MG63 (cell line): ENCODE results near the gene CD27. TPM values are rescaled to one million over a fixed set of nuclear protein-coding genes. Genes with fewer than 3 reads are reported as not detected.
"Not testable (repeated sequence)": the region's sequence is repeated elsewhere in the genome, so short reads cannot be mapped to it uniquely, and the experiment has no call there.

Experiments
- DNase-seq: peaks from one replicate; pipeline ENCODE4 v3.0.0-alpha.2; 2020
- H3K27me3 ChIP-seq: fragments of 250-450 bp; sonication (Bioruptor Pico); 2 replicates; pipeline ENCODE4 v1.5.1; 2020; ENCODE audit warnings: mild to moderate bottlenecking, moderate library complexity
- H3K36me3 ChIP-seq: fragments of 250-450 bp; sonication (Bioruptor Pico); 2 replicates; pipeline ENCODE4 v1.5.1; 2020; ENCODE audit warnings: mild to moderate bottlenecking, moderate library complexity
- H3K4me3 ChIP-seq: fragments of 250-450 bp; sonication (Bioruptor Pico); 2 replicates; pipeline ENCODE4 v1.5.1; 2020; ENCODE audit warnings: mild to moderate bottlenecking, moderate library complexity
- H3K9me3 ChIP-seq: fragments of 250-450 bp; sonication (Bioruptor Pico); 2 replicates; pipeline ENCODE4 v1.5.1; 2020; ENCODE audit warnings: mild to moderate bottlenecking, moderate library complexity
- total RNA-seq: library from RNA; depleted of rRNA; stranded (reverse); fragments of >200 nt; shearing (Covaris generic); gene quantifications from 2 replicates; pipeline ENCODE4 v1.2.3, GENCODE V29; 2014; ENCODE audit warnings: low replicate concordance

The CD27 gene
- total RNA-seq, 1 experiment from 2014 or later: not detected

DNA sequence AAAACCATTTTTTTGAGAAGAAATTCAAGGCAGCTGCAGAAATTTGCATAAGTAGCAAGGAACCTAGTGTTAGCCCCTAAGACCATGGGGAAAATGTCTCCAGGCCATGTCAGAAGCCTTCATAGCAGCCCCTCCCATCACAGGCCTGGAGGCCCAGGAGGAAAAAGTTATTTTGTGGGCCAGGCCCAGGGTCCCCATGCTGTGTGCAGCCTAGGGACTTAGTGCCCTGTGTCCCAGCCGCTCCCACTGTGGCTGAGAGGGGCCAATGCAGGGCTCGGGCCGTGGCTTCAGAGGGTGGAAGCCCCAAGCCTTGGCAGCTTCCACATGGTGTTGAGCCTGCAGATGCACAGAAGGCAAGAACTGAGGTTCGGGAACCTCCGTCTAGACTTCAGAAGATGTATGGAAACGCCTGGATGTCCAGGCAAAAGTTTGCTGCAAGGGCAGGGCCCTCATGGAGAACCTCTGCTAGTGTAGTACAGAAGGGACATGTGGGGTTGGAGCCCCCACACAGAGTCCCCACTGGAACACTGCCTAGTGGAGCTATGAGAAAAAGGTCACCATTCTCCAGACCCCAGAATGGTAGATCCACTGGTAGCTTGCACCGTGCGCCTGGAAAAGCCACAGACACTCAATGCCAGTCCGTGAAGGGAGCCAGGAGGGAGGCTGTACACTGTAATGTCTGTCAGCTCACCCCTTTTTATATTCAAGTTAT lies 23.0 kb downstream of the CD27 start:
- not testable (repeated sequence) for H3K9me3 ChIP-seq, H3K4me3 ChIP-seq, H3K27me3 ChIP-seq, DNase-seq
- peaks cover 21% of the 10 kb centered on the region for H3K36me3 ChIP-seq

GRCh38 chr12:6468283-6468575 lies 23.5 kb downstream of the CD27 start:
- DNase-seq: peak; percentile 37
- H3K4me3 ChIP-seq: no peak overlapping the region

DNA sequence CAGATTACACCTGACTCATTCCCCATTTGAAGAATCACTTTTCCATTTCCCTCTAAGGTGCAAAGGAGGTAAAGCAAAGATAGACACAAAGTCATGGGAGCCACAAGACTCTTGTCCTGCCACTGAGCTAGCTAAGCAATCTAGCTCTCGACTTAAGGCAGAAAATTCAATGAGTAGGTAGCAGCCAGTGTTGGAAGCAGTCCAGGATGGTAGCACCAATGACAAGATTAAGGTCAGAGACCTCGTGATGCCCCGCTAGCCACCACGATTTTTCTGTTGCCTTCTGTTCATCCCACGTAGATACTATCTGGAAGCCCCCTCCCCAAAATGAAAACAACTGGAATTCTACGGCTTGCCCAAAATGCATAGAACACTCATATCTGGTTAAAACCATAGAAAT lies 24.3 kb downstream of the CD27 start:
- no peak for DNase-seq
- Histone ChIP-seq H3K27me3 (no peaks in the 10 kb centered on the region), H3K4me3 (peak overlapping the region; percentile 85), H3K9me3 (no peaks in the 10 kb centered on the region; the same call in 1 of the 2 replicates), H3K36me3 (peaks cover 19% of the 10 kb centered on the region)

More at GRCh38 chr12:6468283-6468575, 23.5 kb downstream of the CD27 start:
- Histone ChIP-seq H3K36me3 (peaks cover 21% of the 10 kb centered on the region), H3K9me3 (no peaks in the 10 kb centered on the region; the same call in 1 of the 2 replicates), H3K27me3 (no peaks in the 10 kb centered on the region)

DNA sequence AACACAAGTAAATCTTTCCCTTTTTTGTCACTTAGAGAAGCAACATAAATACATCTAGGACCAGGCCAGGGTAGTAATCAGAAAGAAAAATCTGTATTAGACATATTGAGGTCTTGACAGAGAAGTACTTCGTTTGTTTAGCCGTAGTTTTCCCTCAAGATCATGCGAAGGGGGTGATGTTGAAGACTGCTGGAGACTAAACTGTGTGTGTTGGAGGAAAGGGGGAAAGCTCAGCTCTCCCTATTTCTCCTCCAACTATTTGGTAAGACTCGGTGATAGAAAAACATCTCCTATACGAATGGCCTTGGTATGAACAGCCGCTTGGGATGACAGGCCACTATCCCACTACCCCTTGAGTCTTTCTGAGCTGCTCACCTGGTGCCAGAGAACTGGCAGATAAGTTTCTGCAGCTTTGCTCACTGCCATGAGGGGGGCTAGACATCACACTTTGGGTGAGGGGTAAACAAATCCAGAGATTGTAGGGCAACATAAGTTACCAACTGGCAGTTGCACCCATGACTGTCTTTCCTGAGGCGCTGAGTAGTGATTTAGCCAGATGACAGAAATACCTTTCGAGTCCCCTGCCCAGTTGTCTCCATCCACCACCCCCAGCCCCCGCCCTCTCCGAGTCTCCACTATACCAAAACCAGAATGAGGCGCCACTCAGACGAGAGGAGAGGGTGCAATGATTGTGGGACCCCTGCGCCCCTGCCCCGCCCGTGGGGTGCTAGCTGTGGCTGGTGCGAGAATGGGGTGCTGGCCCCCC lies 25.0 kb downstream of the CD27 start:
- H3K4me3 ChIP-seq: peak overlapping the region; percentile 85
- no peaks in the 10 kb centered on the region for H3K27me3 ChIP-seq
- H3K9me3 ChIP-seq: no peaks in the 10 kb centered on the region; the same call in 1 of the 2 replicates
- DNase-seq: no peak
- peaks cover 12% of the 10 kb centered on the region for H3K36me3 ChIP-seq

- H3K9me3 ChIP-seq: no peaks in the 10 kb centered on the region; the same call in 1 of the 2 replicates
- peak; percentile 99 for DNase-seq
- H3K27me3 ChIP-seq: no peaks in the 10 kb centered on the region
- peaks cover 9% of the 10 kb centered on the region for H3K36me3 ChIP-seq
- H3K4me3 ChIP-seq: peak within 1 kb of the TSS; percentile 85
Measured at GRCh38 chr12:6470375-6471163, 25.8 kb downstream of the CD27 start, which contains the start of gene VAMP1. Gene VAMP1, minus strand, starts transcription at chr12:6470677. Its CDS starts 146 bp downstream, at chr12:6470531.

- Histone ChIP-seq H3K27me3 (no peaks in the 10 kb centered on the region), H3K9me3 (no peaks in the 10 kb centered on the region; the same call in 1 of the 2 replicates), H3K4me3 (no peak overlapping the region), H3K36me3 (peaks cover 2% of the 10 kb centered on the region; the same call in 1 of the 2 replicates)
- DNase-seq: peak; percentile 58
Measured at GRCh38 chr12:6471989-6472360, 27.2 kb downstream of the CD27 start.

- Histone ChIP-seq H3K4me3 (no peak overlapping the region), H3K27me3 (no peaks in the 10 kb centered on the region), H3K36me3 (peaks cover 2% of the 10 kb centered on the region; the same call in 1 of the 2 replicates), H3K9me3 (no peaks in the 10 kb centered on the region; the same call in 1 of the 2 replicates)
- DNase-seq: no peak
Measured at GRCh38 chr12:6472491-6472890, 27.7 kb downstream of the CD27 start.

GRCh38 chr12:6475233-6475975 lies 30.6 kb downstream of the CD27 start:
- H3K9me3 ChIP-seq, DNase-seq, H3K27me3 ChIP-seq, H3K36me3 ChIP-seq, H3K4me3 ChIP-seq: not testable (repeated sequence)

DNA sequence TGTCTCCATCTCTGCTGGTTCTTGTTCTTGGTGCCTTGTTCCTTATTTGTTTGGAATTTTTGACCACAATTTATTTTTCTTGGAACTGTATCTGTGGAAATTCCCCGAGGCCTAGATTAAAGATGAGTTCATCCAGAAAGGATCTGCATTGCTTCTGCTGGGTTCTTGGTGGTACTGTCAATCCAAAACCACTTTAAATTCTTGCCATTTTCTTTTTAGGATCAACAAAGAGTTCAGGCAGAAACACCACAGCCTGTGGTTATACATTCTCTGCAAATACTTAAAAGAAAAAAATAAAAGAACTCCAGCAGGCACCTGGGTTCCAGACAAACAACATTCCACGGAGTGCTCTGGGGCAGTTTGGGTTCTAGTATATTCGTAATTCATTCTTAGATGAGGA lies 31.7 kb downstream of the CD27 start:
- H3K9me3 ChIP-seq: no peaks in the 10 kb centered on the region
- H3K27me3 ChIP-seq: no peaks in the 10 kb centered on the region
- no peaks in the 10 kb centered on the region for H3K36me3 ChIP-seq
- no peak overlapping the region for H3K4me3 ChIP-seq
- DNase-seq: no peak

DNA sequence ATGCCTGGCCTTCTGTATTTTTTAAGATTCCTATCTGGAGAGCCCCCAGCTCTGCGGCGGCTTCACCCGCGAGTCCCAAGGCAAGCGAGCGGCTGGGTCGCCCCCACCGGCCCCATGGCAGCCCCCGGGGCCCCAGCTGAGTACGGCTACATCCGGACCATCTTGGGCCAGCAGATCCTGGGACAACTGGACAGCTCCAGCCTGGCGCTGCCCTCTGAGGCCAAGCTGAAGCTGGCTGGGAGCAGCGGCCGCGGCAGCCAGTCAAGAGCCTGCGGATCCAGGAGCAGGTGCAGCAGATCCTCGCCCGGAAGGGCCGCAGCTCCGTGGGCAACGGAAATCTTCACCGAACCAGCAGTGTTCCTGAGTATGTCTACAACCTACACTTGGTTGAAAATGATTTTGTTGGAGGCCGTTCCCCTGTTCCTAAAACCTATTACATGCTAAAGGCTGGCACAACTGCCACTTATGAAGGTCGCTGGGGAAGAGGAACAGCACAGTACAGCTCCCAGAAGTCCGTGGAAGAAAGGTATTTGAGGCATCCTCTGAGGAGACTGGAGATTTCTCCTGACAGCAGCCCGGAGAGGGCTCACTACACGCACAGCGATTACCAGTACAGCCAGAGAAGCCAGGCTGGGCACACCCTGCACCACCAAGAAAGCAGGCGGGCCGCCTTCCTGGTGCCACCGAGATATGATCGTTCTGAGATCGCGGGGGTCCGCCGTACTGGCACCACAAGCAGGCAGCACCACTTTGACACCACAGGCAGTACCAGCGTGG lies 33.0 kb downstream of the CD27 start:
- DNase-seq, H3K4me3 ChIP-seq, H3K9me3 ChIP-seq, H3K36me3 ChIP-seq, H3K27me3 ChIP-seq: not testable (repeated sequence)

- no peaks in the 10 kb centered on the region for H3K9me3 ChIP-seq
- no peaks in the 10 kb centered on the region for H3K27me3 ChIP-seq
- DNase-seq: no peak
- H3K36me3 ChIP-seq: no peaks in the 10 kb centered on the region
- H3K4me3 ChIP-seq: no peak overlapping the region
Measured at GRCh38 chr12:6478416-6478815, 33.7 kb downstream of the CD27 start.

- H3K36me3 ChIP-seq: peaks cover 13% of the 10 kb centered on the region
- no peaks in the 10 kb centered on the region for H3K9me3 ChIP-seq
- H3K4me3 ChIP-seq: no peak overlapping the region
- H3K27me3 ChIP-seq: no peaks in the 10 kb centered on the region
- no peak for DNase-seq
Measured at GRCh38 chr12:6488240-6488639, 43.5 kb downstream of the CD27 start.

DNA sequence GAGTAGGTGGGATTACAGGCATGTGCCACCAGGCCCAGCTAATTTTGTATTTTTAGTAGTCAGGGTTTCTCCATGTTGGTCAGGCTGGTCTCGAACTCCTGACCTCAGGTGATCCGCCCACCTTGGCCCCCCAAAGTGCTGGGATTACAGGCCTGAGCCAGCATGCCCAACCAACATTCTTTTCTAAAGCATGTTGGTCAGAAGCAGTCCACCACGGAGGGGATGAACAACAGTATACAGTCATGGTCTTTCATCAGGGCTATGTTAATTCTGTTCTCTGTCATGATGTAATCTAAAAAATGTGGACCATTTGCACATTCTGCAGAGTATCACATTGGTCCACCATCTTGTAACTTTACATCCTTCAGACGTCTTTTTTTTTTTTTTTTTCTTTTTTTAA lies 44.7 kb downstream of the CD27 start:
- DNase-seq: no peak
- H3K9me3 ChIP-seq: no peaks in the 10 kb centered on the region
- no peaks in the 10 kb centered on the region for H3K27me3 ChIP-seq
- H3K36me3 ChIP-seq: peaks cover 13% of the 10 kb centered on the region
- no peak overlapping the region for H3K4me3 ChIP-seq

GRCh38 chr12:6490673-6491072 lies 45.9 kb downstream of the CD27 start:
- peaks cover 23% of the 10 kb centered on the region for H3K36me3 ChIP-seq
- DNase-seq, H3K4me3 ChIP-seq, H3K9me3 ChIP-seq, H3K27me3 ChIP-seq: not testable (repeated sequence)

DNA sequence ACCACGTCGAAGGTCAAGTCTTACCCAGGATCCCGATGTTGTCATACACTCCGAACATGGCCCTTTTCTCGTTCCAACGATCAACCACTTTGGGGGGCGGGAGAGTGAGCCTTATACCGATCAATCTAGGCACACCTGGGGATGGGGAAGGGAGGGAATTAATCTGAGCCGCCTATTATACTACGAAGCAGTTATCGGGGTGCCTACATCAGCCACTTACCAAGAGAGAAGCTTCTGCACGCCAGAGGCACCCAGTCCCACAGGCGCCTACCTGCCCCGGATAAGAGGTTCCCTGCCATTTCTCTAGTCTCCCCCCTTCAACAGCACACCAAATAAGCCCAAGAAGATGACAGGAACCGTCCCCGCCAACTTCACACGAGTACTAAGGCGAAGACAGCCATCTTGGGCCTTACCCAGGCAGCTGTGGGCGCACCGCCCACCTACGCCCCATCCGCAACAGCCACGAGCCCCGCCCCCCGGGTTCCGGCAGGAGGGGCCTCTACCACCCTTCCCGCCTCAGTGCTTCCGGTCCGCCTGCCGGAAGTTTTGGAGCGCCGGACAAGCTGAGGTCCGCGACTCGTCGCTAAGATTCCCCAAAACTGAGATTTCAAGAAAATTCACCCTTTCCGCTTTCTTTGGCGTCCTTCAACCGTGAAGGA lies 48.2 kb downstream of the CD27 start, which contains the start of gene MRPL51:
MRPL51 (minus strand) TSS at position 425 of the 659 bp plus-strand sequence; CDS start at position 299, 126 bp downstream.
- Histone ChIP-seq H3K4me3 (peak within 1 kb of the TSS; percentile 75), H3K27me3 (no peaks in the 10 kb centered on the region), H3K9me3 (no peaks in the 10 kb centered on the region), H3K36me3 (peaks cover 45% of the 10 kb centered on the region)
- peak; percentile 95 for DNase-seq
